ENCODE data around the gene PLCB1.

The PLCB1 gene

GRCh38 chr20:8877294-8877693, 745.2 kb downstream of the PLCB1 start:
- no peak for TF ChIP-seq CTCF (IDR thresholded peaks at IDR 0.05)

GRCh38 chr20:8879669-8880068, 747.6 kb downstream of the PLCB1 start:
- TF ChIP-seq CTCF (IDR thresholded peaks at IDR 0.05) = no peak

- no peak for TF ChIP-seq CTCF (IDR thresholded peaks at IDR 0.05)
These were observed 748.2 kb downstream of the PLCB1 start for GRCh38 chr20:8880085-8880853.

GRCh38 chr20:8891039-8891438, 759.0 kb downstream of the PLCB1 start:
- no peak for TF ChIP-seq CTCF (IDR thresholded peaks at IDR 0.05)

GRCh38 chr20:8895472-8895871, 763.4 kb downstream of the PLCB1 start:
- TF ChIP-seq CTCF (IDR thresholded peaks at IDR 0.05) = no peak

GRCh38 chr20:8898823-8899222, 766.8 kb downstream of the PLCB1 start:
- TF ChIP-seq CTCF (IDR thresholded peaks at IDR 0.05) = no peak

- TF ChIP-seq CTCF (IDR thresholded peaks at IDR 0.05) = no peak
These were observed 769.4 kb downstream of the PLCB1 start for GRCh38 chr20:8901237-8902025.

Data from LNCAP (cell line).